IMR-90 (cell line): ENCODE data around the gene PDCD1. TPM values are rescaled to one million over a fixed set of nuclear protein-coding genes. Genes with fewer than 3 reads are reported as not detected.

Experiments used
- ATAC-seq: fragments of 200-7000 bp; cut with Tn5 transposase; 2 replicates; pipeline ENCODE4 v1.9.1; 2020; ENCODE audit warnings: low read depth, mild to moderate bottlenecking, moderate library complexity
- BruUV-seq: library from RNA; stranded (reverse); fragments of 400-500 nt; replicated peaks from 2 replicates; lab custom pipeline; 2021; lab: Mats Ljungman, UMichigan
- CTCF ChIA-PET: fragments of 300-600 bp; formaldehyde crosslinking; extraction: SDS; loops from one replicate; lab custom pipeline; 2021; ENCODE audit warnings: antibody characterized with exemption; lab: Yijun Ruan, JAX
- POLR2A ChIA-PET: fragments of 300-600 bp; sonication (Branson Sonifier 250); formaldehyde crosslinking; loops from one replicate; lab custom pipeline; 2022; ENCODE audit warnings: antibody characterized with exemption; ENCODE audit not compliant: unreplicated experiment; lab: Charles Lee
- DNase-seq: peaks from one replicate; pipeline ENCODE4 v3.0.0; 2013
- H2AFZ ChIP-seq: replicated peaks from 2 replicates; pipeline ENCODE3; 2013; ENCODE audit warnings: low read length, mild to moderate bottlenecking; ENCODE audit not compliant: poor library complexity
- H2AK5ac ChIP-seq: 2 replicates; pipeline ENCODE4 v1.6.1; 2013; ENCODE audit warnings: low read depth, low read length, inconsistent platforms
- H2AK9ac ChIP-seq: replicated peaks from 2 replicates; pipeline ENCODE3; 2013; ENCODE audit warnings: mild to moderate bottlenecking, low read depth, low read length, moderate library complexity; ENCODE audit not compliant: poor library complexity
- H2BK120ac ChIP-seq: 2 replicates; pipeline ENCODE4 v1.6.1; 2013; ENCODE audit warnings: low read depth, low read length, inconsistent platforms
- H2BK15ac ChIP-seq: 3 replicates; pipeline ENCODE4 v1.6.1; 2013; ENCODE audit warnings: low read depth, low read length, inconsistent platforms
- H2BK20ac ChIP-seq: 2 replicates; pipeline ENCODE4 v1.6.1; 2013; ENCODE audit warnings: low read depth, mild to moderate bottlenecking, inconsistent platforms, low read length, moderate library complexity
- H2BK5ac ChIP-seq: 2 replicates; pipeline ENCODE4 v1.6.1; 2013; ENCODE audit warnings: mild to moderate bottlenecking, low read depth, low read length, inconsistent platforms; ENCODE audit not compliant: poor library complexity, severe bottlenecking
- H3K14ac ChIP-seq: replicated peaks from 2 replicates; pipeline ENCODE4 v1.6.1; 2013; ENCODE audit warnings: low read depth, low read length, inconsistent platforms
- H3K18ac ChIP-seq: 2 replicates; pipeline ENCODE4 v1.6.1; 2013; ENCODE audit warnings: low read depth, low read length, control low read depth
- H3K23ac ChIP-seq: 2 replicates; pipeline ENCODE4 v1.6.1; 2013; ENCODE audit warnings: low read depth, low read length, inconsistent platforms
- H3K27ac ChIP-seq: 2 replicates; pipeline ENCODE4 v1.5.1; 2013; ENCODE audit warnings: mild to moderate bottlenecking, control low read depth, low read length; ENCODE audit not compliant: insufficient read depth
- H3K27me3 ChIP-seq: 2 replicates; pipeline ENCODE4 v1.6.1; 2013; ENCODE audit warnings: low read length; ENCODE audit not compliant: control insufficient read depth, insufficient read depth
- H3K36me3 ChIP-seq: 2 replicates; pipeline ENCODE4 v1.6.1; 2013; ENCODE audit warnings: low read length, mixed read lengths; ENCODE audit not compliant: control insufficient read depth, insufficient read depth
- H3K4ac ChIP-seq: 2 replicates; pipeline ENCODE4 v1.6.1; 2013; ENCODE audit warnings: low read depth, low read length, inconsistent platforms
- H3K4me1 ChIP-seq: 2 replicates; pipeline ENCODE4 v1.6.1; 2013; ENCODE audit warnings: low read length, mixed read lengths; ENCODE audit not compliant: control insufficient read depth, insufficient read depth
- H3K4me2 ChIP-seq: 2 replicates; pipeline ENCODE4 v1.6.1; 2013; ENCODE audit warnings: low read depth, mild to moderate bottlenecking, control low read depth, low read length, moderate library complexity
- H3K4me3 ChIP-seq: 2 replicates; pipeline ENCODE4 v1.5.1; 2013; ENCODE audit warnings: low read depth, mild to moderate bottlenecking, control low read depth, low read length, moderate library complexity; ENCODE audit not compliant: insufficient read depth
- H3K56ac ChIP-seq: 2 replicates; pipeline ENCODE4 v1.6.1; 2013; ENCODE audit warnings: low read length, inconsistent platforms; ENCODE audit not compliant: insufficient read depth; ENCODE audit errors: extremely low read depth
- H3K79me1 ChIP-seq, 2 experiments: 2 replicates each; pipeline ENCODE4 v1.6.1; 2013; ENCODE audit warnings: low read length in 2 of 2, inconsistent platforms in 1 of 2, low read depth in 1 of 2
- H3K9ac ChIP-seq: 2 replicates; pipeline ENCODE4 v1.6.1; 2013; ENCODE audit warnings: low read depth, low read length, control low read depth
- H3K9me1 ChIP-seq: 2 replicates; pipeline ENCODE4 v1.6.1; 2013; ENCODE audit warnings: low read length, inconsistent platforms; ENCODE audit not compliant: insufficient read depth
- H3K9me3 ChIP-seq: 2 replicates; pipeline ENCODE4 v1.6.1; 2013; ENCODE audit warnings: low read length; ENCODE audit not compliant: control insufficient read depth, insufficient read depth
- H4K20me1 ChIP-seq: 2 replicates; pipeline ENCODE4 v1.6.1; 2013; ENCODE audit warnings: low read length, inconsistent platforms; ENCODE audit not compliant: insufficient read depth
- H4K5ac ChIP-seq: 2 replicates; pipeline ENCODE4 v1.6.1; 2013; ENCODE audit warnings: mild to moderate bottlenecking, low read depth, low read length, control low read depth
- H4K8ac ChIP-seq, 2 experiments: 2 replicates each; pipeline ENCODE4 v1.6.1; 2013; ENCODE audit warnings: low read depth in 2 of 2, low read length in 2 of 2, control low read depth in 1 of 2, inconsistent platforms in 1 of 2
- H4K91ac ChIP-seq: 2 replicates; pipeline ENCODE4 v1.6.1; 2013; ENCODE audit warnings: low read depth, low read length, inconsistent platforms; ENCODE audit not compliant: insufficient read depth
- BHLHE40 ChIP-seq: fragments of 150-350 bp; IDR thresholded peaks from 2 replicates; pipeline ENCODE4 v1.6.1; 2016; ENCODE audit warnings: mild to moderate bottlenecking, low read depth, low read length
- CEBPB ChIP-seq: IDR thresholded peaks from 2 replicates; pipeline ENCODE4 v1.6.1; 2012; ENCODE audit warnings: low read depth, low read length, improper control_type of control experiment
- CHD1 ChIP-seq: IDR thresholded peaks from 2 replicates; pipeline ENCODE4 v1.6.1; 2012; ENCODE audit warnings: low read depth, low read length, improper control_type of control experiment
- CTCF ChIP-seq: conservative IDR thresholded peaks from 2 replicates; pipeline ENCODE4 v1.5.1; 2012; ENCODE audit warnings: mild to moderate bottlenecking, low read depth, low read length, improper control_type of control experiment
- ELK1 ChIP-seq: fragments of 150-350 bp; IDR thresholded peaks from 2 replicates; pipeline ENCODE4 v1.6.1; 2016; ENCODE audit warnings: low read depth, mild to moderate bottlenecking, low read length, moderate library complexity, borderline replicate concordance
- FOS ChIP-seq: fragments of 150-350 bp; IDR thresholded peaks from 2 replicates; pipeline ENCODE4 v1.6.1; 2016; ENCODE audit warnings: low read depth, low read length
- MAFK ChIP-seq: IDR thresholded peaks from 2 replicates; pipeline ENCODE4 v1.6.1; 2012; ENCODE audit warnings: low read depth, low read length, improper control_type of control experiment
- MAZ ChIP-seq: IDR thresholded peaks from 2 replicates; pipeline ENCODE4 v1.6.1; 2012; ENCODE audit warnings: low read depth, mild to moderate bottlenecking, low read length, improper control_type of control experiment, moderate library complexity, borderline replicate concordance
- MXI1 ChIP-seq: IDR thresholded peaks from 2 replicates; pipeline ENCODE4 v1.6.1; 2012; ENCODE audit warnings: low read depth, mild to moderate bottlenecking, low read length, moderate library complexity, borderline replicate concordance
- NFE2L2 ChIP-seq: fragments of 150-350 bp; IDR thresholded peaks from 2 replicates; pipeline ENCODE4 v1.6.1; 2016; ENCODE audit warnings: low read depth, mild to moderate bottlenecking, low read length
- POLR2A ChIP-seq: IDR thresholded peaks from 2 replicates; pipeline ENCODE4 v1.6.1; 2012; ENCODE audit warnings: mild to moderate bottlenecking, low read depth, low read length
- RAD21 ChIP-seq: IDR thresholded peaks from 2 replicates; pipeline ENCODE4 v1.6.1; 2012; ENCODE audit warnings: low read length, improper control_type of control experiment
- RCOR1 ChIP-seq: IDR thresholded peaks from 2 replicates; pipeline ENCODE4 v1.6.1; 2012; ENCODE audit warnings: mild to moderate bottlenecking, low read length, improper control_type of control experiment; ENCODE audit not compliant: insufficient replicate concordance
- RFX5 ChIP-seq: IDR thresholded peaks from 2 replicates; pipeline ENCODE4 v1.8.0; 2012; ENCODE audit warnings: low read depth, mild to moderate bottlenecking, low read length, moderate library complexity
- SMC3 ChIP-seq: fragments of 150-350 bp; IDR thresholded peaks from 2 replicates; pipeline ENCODE4 v1.6.1; 2016; ENCODE audit warnings: low read depth, mild to moderate bottlenecking, antibody characterized with exemption, low read length, moderate library complexity
- USF2 ChIP-seq: fragments of 150-350 bp; IDR thresholded peaks from 2 replicates; pipeline ENCODE4 v1.6.1; 2017; ENCODE audit warnings: mild to moderate bottlenecking, antibody characterized with exemption, low read length, low read depth
- WGBS, 2 experiments: methylation state at CpG; one replicate each; pipeline versions ENCODE4 v1.1.5 to v1.1.7; 2013; ENCODE audit warnings: missing lambda C conversion rate in 2 of 2; ENCODE audit not compliant: insufficient read length in 1 of 2; ENCODE audit errors: extremely low coverage in 2 of 2; 5-methylcytosine and 5-hydroxymethylcytosine counted together
- dilution Hi-C: fragments of 300-500 bp; cut with HindIII; formaldehyde crosslinking; loops from one replicate; pipeline ENCODE4 v1.14.3; 2018; ENCODE audit warnings: low sequenced_read_pairs; ENCODE audit not compliant: unreplicated experiment
- in situ Hi-C: fragments of 300-500 bp; cut with MboI; formaldehyde crosslinking; loops from 3 replicates; pipeline ENCODE4 v1.14.3; 2019; ENCODE audit warnings: low sequenced_read_pairs, inconsistent platforms, mixed read lengths
- intact Hi-C: fragments of 100-400 bp; cut with micrococcal nuclease; formaldehyde crosslinking; loops from 2 replicates; pipeline ENCODE4 v1.10.0; 2022
- polyA plus RNA-seq, 3 experiments: library from polyadenylated mRNA; depleted of rRNA; stranded (reverse); fragments of >200 nt; gene quantifications; 2 replicates each; pipeline ENCODE4 v1.2.3, GENCODE V29; 2012; ENCODE audit warnings: low replicate concordance in 1 of 3
- total RNA-seq: library from RNA; depleted of rRNA; stranded (reverse); fragments of >200 nt; gene quantifications from 2 replicates; pipeline ENCODE4 v1.2.3, GENCODE V29; 2012

The PDCD1 gene
- total and polyA plus RNA-seq, 2 of the 4 experiments (the other 2 are of a cell fraction): not detected

GRCh38 chr2:241900251-241901017 lies 41.7 kb upstream of the PDCD1 start:
- no peaks in the 10 kb centered on the region; the same call in 1 of the 2 replicates for H3K4me1 ChIP-seq
- H3K18ac ChIP-seq: no peak overlapping the region
- no peak overlapping the region for H3K56ac ChIP-seq
- no peak overlapping the region for H2AK5ac ChIP-seq
- in situ Hi-C loops: no loop called here
- H3K9me1 ChIP-seq: no peaks in the 10 kb centered on the region
- no peak overlapping the region for H2AFZ ChIP-seq
- no peak overlapping the region for H2BK120ac ChIP-seq
- H3K79me1 ChIP-seq: no peaks in the 10 kb centered on the region
- H4K5ac ChIP-seq: no peak overlapping the region
- BruUV-seq: no TSS peak
- no peak overlapping the region for H3K9ac ChIP-seq
- intact Hi-C loops: no loop called here
- no peak overlapping the region for H3K4me3 ChIP-seq
- peaks cover 2% of the 10 kb centered on the region; the same call in 1 of the 2 replicates for H3K27me3 ChIP-seq
- ChIA-PET CTCF (no interaction called here), POLR2A (no interaction called here)
- H3K4ac ChIP-seq: no peak overlapping the region
- no peak for DNase-seq
- no peak for TF ChIP-seq POLR2A
- no peak for TF ChIP-seq CHD1
- no peak for TF ChIP-seq MXI1
- TF ChIP-seq RAD21: no peak
- no peak for TF ChIP-seq MAFK
- no peak for TF ChIP-seq BHLHE40
- no peak for TF ChIP-seq CEBPB
- no peak for TF ChIP-seq MAZ
- no peak for TF ChIP-seq RCOR1
- TF ChIP-seq CTCF: no peak
- no peak for TF ChIP-seq ELK1
- no peak for TF ChIP-seq SMC3
- TF ChIP-seq USF2: no peak
- no peak for TF ChIP-seq FOS
- no peak for TF ChIP-seq NFE2L2
- TF ChIP-seq RFX5: no peak
- dilution Hi-C loops: no loop called here
- H3K14ac ChIP-seq: no peak overlapping the region
- H2AK9ac ChIP-seq: no peak overlapping the region
- H2BK15ac ChIP-seq: no peak overlapping the region
- H3K4me2 ChIP-seq: no peak overlapping the region
- H4K8ac ChIP-seq: no peak overlapping the region
- no peak overlapping the region for H3K23ac ChIP-seq
- H4K20me1 ChIP-seq: no peaks in the 10 kb centered on the region
- H4K91ac ChIP-seq: no peak overlapping the region
- no peaks in the 10 kb centered on the region for H3K9me3 ChIP-seq
- WGBS, 2 experiments: 75% methylated on average over 5 of the region's 32 CpGs; no CpG with 5 or more reads in 1 of the 2 experiments
- no peak overlapping the region for H2BK5ac ChIP-seq
- ATAC-seq: no peak
- H2BK20ac ChIP-seq: no peak overlapping the region
- no peaks in the 10 kb centered on the region for H3K36me3 ChIP-seq
- H3K27ac ChIP-seq: no peak overlapping the region
